Hematopoietic multipotent progenitor cell (in vitro differentiated cells): ENCODE data around the gene HYAL1. TPM values are rescaled to one million over a fixed set of nuclear protein-coding genes. Genes with fewer than 3 reads are reported as not detected.
"Not testable (repeated sequence)": the region's sequence is repeated elsewhere in the genome, so short reads cannot be mapped to it uniquely, and the experiment has no call there.

ENCODE experiments used
- DNase-seq, 3 donors: peaks; one replicate each; pipeline ENCODE4 v3.0.0-alpha.2; 2011 to 2015; ENCODE audit warnings: low read depth in 2 of 3, low spot score in 2 of 3
- total RNA-seq: library from RNA; depleted of rRNA; stranded (reverse); fragments of >200 nt; gene quantifications from one replicate; pipeline ENCODE4 v1.2.3, GENCODE V29; 2012

HYAL1 gene
- total RNA-seq, 1 donor = 0.27 TPM

DNA sequence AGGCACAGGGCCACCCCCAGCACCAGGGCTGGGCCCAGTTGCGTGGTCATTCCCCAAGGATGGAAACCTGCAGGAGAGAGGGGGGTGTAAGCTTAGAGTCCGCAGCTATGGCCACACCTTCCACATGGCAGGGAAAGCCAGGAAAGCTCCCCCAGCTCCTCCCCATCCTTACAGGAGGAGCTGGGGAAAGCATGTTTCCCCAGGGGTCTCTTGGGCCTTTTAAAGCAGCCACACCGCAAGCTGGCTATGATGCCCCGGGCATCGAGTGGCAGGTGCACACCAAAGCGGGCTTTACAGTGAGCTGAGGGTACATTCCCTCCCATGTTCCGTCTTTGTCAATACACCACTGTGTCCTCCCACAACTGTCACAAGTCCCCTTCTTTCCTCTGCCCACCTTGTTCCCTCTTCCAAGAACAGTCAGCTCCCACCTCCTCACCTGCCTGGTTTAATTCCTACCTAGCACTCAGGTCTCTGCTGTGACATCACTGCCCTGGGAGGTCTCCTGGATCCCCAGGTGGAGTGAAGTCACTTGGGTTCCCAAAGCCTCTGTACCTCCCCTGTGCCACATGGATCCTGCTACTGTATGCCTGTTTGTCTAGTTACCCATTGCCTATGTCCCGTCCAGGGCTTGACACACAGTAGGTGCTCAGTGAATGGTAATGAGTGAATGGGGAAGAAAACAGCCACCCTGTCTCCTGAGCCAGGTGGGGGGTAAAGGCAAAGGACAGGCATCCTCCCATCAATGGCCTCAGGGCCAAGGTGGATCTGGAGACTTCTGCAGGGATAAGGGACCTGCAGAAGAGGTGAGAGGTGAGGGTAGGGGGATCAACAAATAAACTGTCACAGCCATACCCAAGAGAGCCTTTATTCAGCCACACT lies 7.6 kb downstream of the HYAL1 start:
- DNase-seq = no peak

DNA sequence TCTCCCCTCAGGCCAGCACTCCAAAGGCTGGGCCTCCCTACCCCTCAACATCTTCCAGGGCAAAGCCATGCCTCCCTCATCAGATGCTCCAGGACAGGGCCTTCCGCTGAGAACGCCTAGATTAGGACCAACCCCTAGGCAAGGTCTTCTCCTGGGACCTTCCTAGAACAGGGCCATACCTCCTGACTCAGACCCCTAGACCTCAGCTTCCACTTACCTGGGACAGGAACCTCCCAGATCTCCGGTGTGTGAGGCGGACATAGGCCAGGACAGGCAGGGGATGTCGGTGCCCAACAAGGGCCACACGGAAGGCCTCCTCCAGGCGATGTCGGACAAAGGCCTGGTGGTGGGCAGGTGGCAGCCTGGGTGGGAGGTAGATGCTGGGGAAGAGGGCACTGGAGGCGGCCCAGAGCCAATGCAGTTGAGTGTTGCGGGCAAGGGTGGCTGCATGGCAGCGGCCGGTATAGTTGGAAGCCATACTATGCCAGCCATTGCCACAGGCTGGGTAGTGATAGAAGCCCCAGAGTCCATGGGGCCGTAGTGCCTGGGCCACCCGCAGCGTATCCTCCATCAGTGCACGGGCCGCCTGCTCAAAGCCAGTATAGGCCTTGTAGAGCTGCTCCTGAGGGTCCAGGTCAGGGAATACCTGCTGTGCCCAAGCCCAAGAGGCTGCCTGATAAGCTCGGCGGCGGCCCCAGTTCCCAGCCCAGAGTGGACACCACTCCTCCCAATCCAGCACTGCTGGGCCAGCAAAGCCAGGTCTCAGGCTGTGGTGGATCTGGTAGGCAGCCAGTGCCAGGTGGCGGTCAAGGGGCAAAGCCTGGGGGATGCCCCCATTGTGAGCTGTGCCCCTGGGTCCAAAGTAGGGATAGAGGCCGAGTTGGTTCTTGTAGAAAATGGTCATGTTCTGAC lies 8.6 kb downstream of the HYAL1 start:
- no peak for DNase-seq

DNA sequence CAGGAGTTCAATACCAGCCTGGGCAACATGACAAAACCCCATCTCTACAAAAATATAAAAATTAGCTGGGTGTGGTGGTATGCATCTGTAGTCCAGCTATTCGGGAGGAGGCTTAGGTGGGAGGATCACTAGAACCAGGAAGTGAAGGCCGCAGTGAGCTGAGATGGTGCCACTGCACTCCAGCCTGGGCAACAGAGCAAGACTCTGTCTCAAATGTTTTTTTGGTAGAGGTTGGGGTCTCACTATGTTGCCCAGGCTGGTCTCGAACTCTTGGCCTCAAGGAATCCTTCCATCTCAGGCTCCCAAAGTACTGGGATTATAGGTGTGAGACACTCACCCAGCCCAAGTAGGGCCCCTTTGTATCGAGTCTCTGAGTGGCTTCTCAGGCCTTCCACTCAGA lies 9.3 kb downstream of the HYAL1 start:
- no peak for DNase-seq

- no peak for DNase-seq
Measured at GRCh38 chr3:50293079-50293801, 10.1 kb downstream of the HYAL1 start.

DNA sequence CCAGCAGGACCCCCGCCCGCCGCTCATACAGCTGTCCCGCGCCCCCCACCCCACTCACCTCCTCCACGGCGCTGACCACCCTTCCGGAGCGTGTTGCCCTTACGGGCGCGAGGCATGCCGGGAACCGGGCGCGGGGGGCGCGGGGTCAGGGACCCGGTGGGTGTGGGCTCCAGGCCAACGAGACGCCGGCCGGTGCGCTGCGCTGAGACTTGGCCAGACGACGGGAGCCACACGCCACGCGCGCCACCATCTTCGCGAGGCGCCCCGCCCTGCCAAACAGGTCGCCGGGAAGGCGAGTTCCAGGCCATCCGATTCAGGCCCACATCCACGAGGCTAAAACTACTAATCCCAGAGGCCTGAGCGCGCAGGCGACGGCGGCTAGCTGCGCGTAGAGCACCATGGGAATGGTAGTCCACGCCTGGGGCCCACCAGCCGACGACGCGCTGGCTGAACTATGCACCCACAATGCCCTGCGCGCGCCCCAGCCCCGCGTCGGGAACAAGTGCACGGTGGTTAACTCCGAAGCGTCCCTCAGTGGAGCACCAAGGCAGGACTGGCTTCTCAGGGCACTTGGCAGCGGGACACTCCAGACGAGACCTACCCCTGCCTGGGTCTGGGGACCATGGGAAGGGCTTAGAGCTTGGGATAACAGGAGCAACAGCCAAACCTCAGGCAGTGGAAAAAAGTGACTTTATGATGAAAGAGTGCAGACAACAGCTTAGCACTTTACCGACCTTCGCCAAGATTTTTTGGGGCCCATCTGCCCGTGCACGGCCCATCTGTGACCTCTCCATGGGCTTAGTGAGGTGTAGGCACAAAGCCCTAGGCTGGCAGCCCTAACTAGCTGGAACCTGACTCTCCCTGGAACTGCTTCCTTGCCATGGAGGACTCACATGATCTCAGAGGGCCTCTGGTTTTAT lies 11.0 kb downstream of the HYAL1 start, which contains the start of gene IFRD2:
Gene IFRD2 (minus strand): TSS at position 271 of the 920 bp plus-strand sequence. CDS start 155 bp downstream, at position 116.
- DNase-seq = peak; percentile 84 to 97 (median 96)

DNA sequence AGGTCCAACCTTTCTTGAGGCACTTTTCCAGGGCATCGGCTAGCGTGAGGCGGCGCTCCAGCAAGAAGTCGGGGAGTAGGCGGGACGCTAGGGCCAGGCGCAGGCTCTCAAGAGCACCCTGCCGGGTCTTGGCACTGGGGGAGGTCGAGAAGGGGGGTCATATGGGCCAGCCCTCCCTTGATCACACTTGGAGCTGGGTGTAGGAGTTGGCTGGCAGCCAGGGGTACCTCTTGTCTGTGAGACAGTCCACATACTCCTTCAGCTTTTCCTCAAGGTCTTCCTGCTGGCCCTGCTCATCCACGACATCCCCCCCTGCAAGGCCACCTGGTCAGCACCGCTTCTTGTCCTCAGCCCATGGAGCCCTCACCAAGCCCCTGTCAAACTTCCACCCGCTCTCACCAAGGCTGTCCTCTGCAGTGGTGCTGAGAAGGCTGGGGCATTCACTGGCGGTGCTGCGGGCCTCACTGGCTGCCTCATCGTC lies 13.2 kb downstream of the HYAL1 start:
- DNase-seq = no peak

DNA sequence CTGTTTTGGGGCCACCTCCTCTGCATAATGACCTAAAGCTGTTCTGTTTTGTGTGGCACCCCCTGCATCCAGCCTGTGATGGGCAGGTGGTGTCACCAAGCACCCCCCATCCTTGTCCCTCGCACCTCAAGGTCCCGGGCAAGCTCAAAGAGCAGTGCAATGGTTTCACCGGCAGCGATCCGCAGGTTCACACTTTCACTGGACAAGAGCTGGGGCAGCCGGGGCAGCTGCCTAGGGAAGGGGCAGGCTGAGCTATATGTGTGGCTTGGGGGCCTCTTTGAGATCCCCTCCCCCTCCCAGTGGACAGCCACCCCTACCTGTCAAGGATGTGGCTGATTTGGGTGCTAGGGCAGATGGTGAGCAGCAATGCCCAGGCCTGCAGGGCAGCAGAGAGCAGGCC lies 14.2 kb downstream of the HYAL1 start:
- DNase-seq = no peak

DNA sequence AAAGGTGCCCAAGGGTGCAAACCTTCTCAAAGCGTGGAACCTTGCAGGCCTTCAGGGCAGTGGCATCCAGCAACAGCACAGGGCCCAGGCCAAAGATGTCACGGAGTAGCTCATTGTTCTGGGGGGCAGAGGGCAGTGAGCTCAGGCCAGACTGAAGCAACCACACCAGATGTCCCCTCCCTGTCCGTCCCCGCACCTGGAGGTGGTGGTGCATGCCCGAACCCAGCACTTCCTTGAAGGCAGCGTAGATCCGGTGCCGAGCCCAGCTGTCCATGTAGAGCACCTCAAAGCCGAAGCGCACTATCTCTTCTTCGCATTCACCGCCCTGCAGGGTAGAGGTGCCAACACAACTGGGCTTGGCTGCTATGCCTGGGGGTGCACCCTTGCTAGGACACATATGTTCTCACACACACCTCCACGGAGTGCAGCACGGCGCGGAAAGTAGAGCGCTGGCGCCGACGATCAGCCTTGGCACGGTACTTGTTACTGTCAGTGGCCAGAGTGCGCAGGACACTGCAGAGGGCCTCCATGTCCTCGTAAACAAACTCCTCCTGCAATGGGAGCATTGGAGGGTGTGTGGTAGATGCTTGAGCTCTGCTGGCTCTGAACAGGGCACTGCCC lies 14.9 kb downstream of the HYAL1 start:
- no peak for DNase-seq

DNA sequence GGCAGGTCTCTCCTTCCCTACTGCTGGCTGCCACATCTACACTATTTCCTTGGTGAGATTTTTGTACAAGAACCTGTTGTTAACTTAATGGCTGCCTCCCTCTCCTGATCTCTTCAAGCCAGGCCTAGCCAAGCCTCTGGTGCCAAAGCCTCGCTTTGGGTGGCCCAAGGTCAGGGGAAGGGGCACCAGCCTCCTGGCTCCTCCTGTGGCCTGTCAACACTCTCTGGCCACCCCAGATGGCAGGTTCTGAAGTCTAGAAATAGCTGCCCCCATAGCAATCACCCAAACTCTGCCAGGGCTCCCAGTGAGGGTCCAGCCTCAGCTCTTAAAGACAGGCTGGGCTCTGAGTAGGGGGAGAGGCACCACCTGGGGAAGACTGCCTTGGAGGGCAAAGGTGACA lies 16.1 kb downstream of the HYAL1 start:
- no peak for DNase-seq

DNA sequence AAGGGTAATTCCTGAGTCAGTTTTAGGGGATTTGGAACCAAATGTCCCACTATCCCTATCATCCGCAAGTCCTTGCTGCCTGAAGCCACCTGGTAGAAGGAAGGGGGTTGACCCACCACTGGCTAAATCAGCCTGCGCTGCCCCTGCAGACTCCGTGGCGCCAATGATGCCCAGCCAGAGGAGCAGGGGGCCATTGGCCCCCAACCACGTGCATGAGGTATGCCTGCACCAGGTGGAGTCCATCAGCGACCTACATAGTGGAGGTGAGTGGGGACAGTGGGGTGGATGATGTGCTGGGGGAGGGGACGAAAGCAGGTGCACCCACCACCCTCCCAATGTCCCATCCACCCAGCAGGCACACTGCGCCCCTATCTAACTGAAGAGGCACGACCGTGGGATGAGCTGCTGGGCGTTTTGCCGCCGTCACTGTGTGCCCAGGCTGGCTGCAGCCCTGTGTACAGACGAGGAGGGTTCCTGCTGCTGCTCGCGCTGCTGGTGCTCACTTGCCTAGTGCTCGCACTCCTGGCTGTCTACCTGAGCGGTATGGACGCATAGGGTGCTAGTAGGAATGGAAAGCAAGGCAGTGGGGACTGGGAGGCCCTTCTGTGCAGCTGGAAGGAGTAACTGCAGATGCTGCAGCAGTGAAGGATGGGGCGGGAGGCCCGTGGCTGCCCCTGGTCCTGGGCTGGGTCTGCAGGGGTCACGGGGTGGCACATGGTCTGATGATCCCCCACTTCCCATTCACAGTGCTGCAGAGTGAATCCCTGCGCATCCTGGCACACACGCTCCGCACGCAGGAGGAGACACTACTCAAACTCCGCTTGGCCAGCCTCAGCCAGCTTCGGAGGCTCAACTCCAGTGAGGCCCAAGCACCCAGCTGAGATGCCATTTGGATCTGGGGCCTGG lies 16.8 kb downstream of the HYAL1 start:
- no peak for DNase-seq

GRCh38 chr3:50284121-50284520 lies 19.3 kb downstream of the HYAL1 start:
- not testable (repeated sequence) for DNase-seq

GRCh38 chr3:50279255-50280016 lies 23.9 kb downstream of the HYAL1 start:
- no peak for DNase-seq

- DNase-seq = no peak
Measured at GRCh38 chr3:50278880-50279224, 24.5 kb downstream of the HYAL1 start, which contains the start of gene LSMEM2. TSS of gene LSMEM2 (plus strand) at chr3:50279087. CDS start at chr3:50279114, 27 bp downstream.

- no peak for DNase-seq
Measured at GRCh38 chr3:50278123-50278879, 25.1 kb downstream of the HYAL1 start.

GRCh38 chr3:50276762-50277101 lies 26.6 kb downstream of the HYAL1 start:
- no peak for DNase-seq

- DNase-seq = peak in 2 of 3 donors; percentile 58 to 63
Measured at GRCh38 chr3:50275996-50276761, 27.2 kb downstream of the HYAL1 start.
